ENCODE results near the gene FGFR4.

DNA sequence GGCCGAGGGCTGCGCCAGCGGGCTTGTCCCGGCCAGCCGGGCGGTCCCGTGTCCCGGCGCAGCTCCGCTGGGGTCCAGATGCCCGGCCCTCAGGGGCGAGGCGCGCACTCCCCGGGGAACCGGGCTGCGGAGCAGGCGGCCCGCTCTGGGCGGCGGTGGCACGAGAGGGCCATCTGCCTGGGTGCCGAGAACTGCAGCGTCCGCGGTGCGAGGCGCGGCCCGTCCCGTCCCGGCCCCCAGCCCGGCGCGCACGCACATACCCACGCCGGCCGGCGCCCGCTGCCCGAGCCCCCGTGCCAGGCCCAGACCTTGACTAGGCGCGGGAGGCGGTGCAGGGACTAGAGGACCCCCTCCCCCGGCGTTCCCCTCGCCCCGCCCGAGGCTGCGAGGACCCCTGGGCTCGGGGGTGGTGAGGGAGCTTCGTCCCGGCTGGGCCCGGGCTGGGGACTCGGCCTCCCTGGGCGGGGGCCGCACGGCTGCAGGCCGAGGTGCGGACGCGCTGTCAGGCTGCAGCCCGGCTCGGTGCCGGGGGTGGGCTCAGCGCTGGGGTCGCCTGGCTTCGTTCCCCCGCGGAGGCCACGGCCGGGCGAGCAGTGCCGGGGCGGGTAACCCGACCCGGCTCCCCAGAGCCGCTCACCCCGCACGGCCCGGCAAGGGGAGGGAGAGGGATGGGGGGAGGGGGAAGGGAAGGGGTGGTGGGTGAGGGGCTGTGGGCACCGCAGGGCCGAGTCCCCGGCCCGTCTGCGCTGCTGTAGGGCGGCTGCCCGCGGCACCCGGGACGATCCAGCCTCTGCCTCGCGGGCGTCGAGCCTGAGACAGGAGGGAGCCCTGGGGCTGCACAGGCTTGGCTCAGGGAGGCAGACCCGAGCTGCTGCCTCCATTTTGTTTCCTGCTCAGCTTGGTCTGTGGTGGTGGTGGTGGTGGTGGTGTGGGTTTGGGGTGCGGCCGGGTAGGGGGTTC is 45.7 kb downstream of the FGFR4 start:
- TF ChIP-seq, protein P1, sequence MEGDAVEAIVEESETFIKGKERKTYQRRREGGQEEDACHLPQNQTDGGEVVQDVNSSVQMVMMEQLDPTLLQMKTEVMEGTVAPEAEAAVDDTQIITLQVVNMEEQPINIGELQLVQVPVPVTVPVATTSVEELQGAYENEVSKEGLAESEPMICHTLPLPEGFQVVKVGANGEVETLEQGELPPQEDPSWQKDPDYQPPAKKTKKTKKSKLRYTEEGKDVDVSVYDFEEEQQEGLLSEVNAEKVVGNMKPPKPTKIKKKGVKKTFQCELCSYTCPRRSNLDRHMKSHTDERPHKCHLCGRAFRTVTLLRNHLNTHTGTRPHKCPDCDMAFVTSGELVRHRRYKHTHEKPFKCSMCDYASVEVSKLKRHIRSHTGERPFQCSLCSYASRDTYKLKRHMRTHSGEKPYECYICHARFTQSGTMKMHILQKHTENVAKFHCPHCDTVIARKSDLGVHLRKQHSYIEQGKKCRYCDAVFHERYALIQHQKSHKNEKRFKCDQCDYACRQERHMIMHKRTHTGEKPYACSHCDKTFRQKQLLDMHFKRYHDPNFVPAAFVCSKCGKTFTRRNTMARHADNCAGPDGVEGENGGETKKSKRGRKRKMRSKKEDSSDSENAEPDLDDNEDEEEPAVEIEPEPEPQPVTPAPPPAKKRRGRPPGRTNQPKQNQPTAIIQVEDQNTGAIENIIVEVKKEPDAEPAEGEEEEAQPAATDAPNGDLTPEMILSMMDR (IDR thresholded peaks at IDR 0.05) = no peak
- TF ChIP-seq POLR2A (IDR thresholded peaks at IDR 0.05) (no peak), EP300 (IDR thresholded peaks at IDR 0.05; ENCODE audit: low read depth) (no peak), POLR2AphosphoS5 (IDR thresholded peaks at IDR 0.05) (no peak)

All from transverse colon (tissue), 4 donors.